CD14-positive monocyte (primary cell): ENCODE data around the gene KDM4C. TPM values are rescaled to one million over a fixed set of nuclear protein-coding genes. Genes with fewer than 3 reads are reported as not detected.

Experiments
- DNase-seq, 3 donors: peaks; one replicate each; pipeline ENCODE4 v3.0.0-alpha.2; 2011 to 2022
- H2AFZ ChIP-seq: 2 replicates; pipeline ENCODE4 v1.6.0; 2012; ENCODE audit warnings: mild to moderate bottlenecking, low read depth, low read length, inconsistent platforms; ENCODE audit not compliant: insufficient read depth, poor library complexity, severe bottlenecking
- H3K27ac ChIP-seq, 2 donors: 1 replicate in 1 of 2; 2 replicates in 1 of 2; pipeline ENCODE4 v1.5.1; 2012 to 2013; ENCODE audit warnings: low read length in 2 of 2, control low read depth in 1 of 2, inconsistent platforms in 1 of 2, low read depth in 1 of 2, mild to moderate bottlenecking in 1 of 2
- H3K27me3 ChIP-seq, 2 donors: one replicate each; pipeline versions ENCODE4 v1.6.0 to v1.6.1; 2011 to 2013; ENCODE audit warnings: low read length in 2 of 2; ENCODE audit not compliant: control insufficient read depth in 2 of 2, insufficient read depth in 2 of 2
- H3K36me3 ChIP-seq, 2 donors: replicated peaks in 1 of 2; 1 replicate in 1 of 2; 2 replicates in 1 of 2; pipeline versions ENCODE4 v1.5.1 to v1.6.1; 2012 to 2013; ENCODE audit warnings: low read length in 2 of 2, control low read depth in 1 of 2, inconsistent platforms in 1 of 2, mild to moderate bottlenecking in 1 of 2; ENCODE audit not compliant: insufficient read depth in 2 of 2, control insufficient read depth in 1 of 2
- H3K4me1 ChIP-seq, 2 donors: 1 replicate in 1 of 2; 2 replicates in 1 of 2; pipeline versions ENCODE4 v1.5.1 to v1.6.1; 2012 to 2013; ENCODE audit warnings: low read length in 2 of 2, control low read depth in 1 of 2, inconsistent platforms in 1 of 2, mild to moderate bottlenecking in 1 of 2, moderate library complexity in 1 of 2; ENCODE audit not compliant: insufficient read depth in 2 of 2, control insufficient read depth in 1 of 2
- H3K4me2 ChIP-seq: replicated peaks from 2 replicates; pipeline ENCODE3; 2012; ENCODE audit warnings: low read length, moderate library complexity, mild to moderate bottlenecking; ENCODE audit not compliant: poor library complexity, severe bottlenecking; ENCODE audit errors: extremely low read depth
- H3K4me3 ChIP-seq, 3 experiments: fragments of 200-600 bp in 1 of 3; sonication (generic) in 1 of 3; replicated peaks in 1 of 3; 1 replicate in 2 of 3; 2 replicates in 1 of 3; pipeline ENCODE4 v1.5.1; 2011 to 2013; ENCODE audit warnings: low read length in 3 of 3, mild to moderate bottlenecking in 3 of 3, control low read depth in 2 of 3, low read depth in 2 of 3, inconsistent platforms in 1 of 3, moderate library complexity in 1 of 3
- H3K79me2 ChIP-seq: 2 replicates; pipeline ENCODE4 v1.6.0; 2012; ENCODE audit warnings: mild to moderate bottlenecking, control low read depth, inconsistent platforms, low read length, moderate library complexity; ENCODE audit not compliant: insufficient read depth
- H3K9ac ChIP-seq: 2 replicates; pipeline ENCODE4 v1.6.0; 2017; ENCODE audit warnings: low read length, mild to moderate bottlenecking; ENCODE audit not compliant: insufficient read depth, poor library complexity, severe bottlenecking
- H3K9me3 ChIP-seq, 2 donors: replicated peaks in 1 of 2; 1 replicate in 1 of 2; 2 replicates in 1 of 2; pipeline versions ENCODE4 v1.5.1 to v1.6.1; 2012 to 2013; ENCODE audit warnings: low read length in 2 of 2, control low read depth in 1 of 2; ENCODE audit not compliant: control insufficient read depth in 1 of 2, insufficient read depth in 1 of 2
- H4K20me1 ChIP-seq: 2 replicates; pipeline ENCODE4 v1.6.0; 2012; ENCODE audit warnings: mild to moderate bottlenecking, low read length, control low read depth, moderate library complexity; ENCODE audit not compliant: insufficient read depth
- H3K27ac Mint-ChIP-seq, 7 donors: one replicate each; pipeline ENCODE4 v1.8.0; 2020; ENCODE audit warnings: mild to moderate bottlenecking in 7 of 7, mixed read lengths in 7 of 7, moderate library complexity in 6 of 7, inconsistent platforms in 2 of 7
- H3K27me3 Mint-ChIP-seq, 3 donors: one replicate each; pipeline ENCODE4 v1.8.0; 2021 to 2022; ENCODE audit warnings: low read depth in 3 of 3, mild to moderate bottlenecking in 3 of 3, mixed read lengths in 3 of 3, moderate library complexity in 3 of 3, inconsistent platforms in 1 of 3
- H3K36me3 Mint-ChIP-seq, 2 donors: one replicate each; pipeline ENCODE4 v1.8.0; 2020; ENCODE audit warnings: mixed read lengths in 2 of 2, inconsistent platforms in 1 of 2, mild to moderate bottlenecking in 1 of 2
- H3K4me1 Mint-ChIP-seq: one replicate; pipeline ENCODE4 v1.8.0; 2020; ENCODE audit warnings: mild to moderate bottlenecking, mixed read lengths
- H3K4me3 Mint-ChIP-seq, 2 donors: one replicate each; pipeline ENCODE4 v1.8.0; 2020; ENCODE audit warnings: mild to moderate bottlenecking in 2 of 2, mixed read lengths in 2 of 2, moderate library complexity in 1 of 2
- H3K9me3 Mint-ChIP-seq, 7 donors: one replicate each; pipeline ENCODE4 v1.8.0; 2020 to 2022; ENCODE audit warnings: mixed read lengths in 7 of 7, mild to moderate bottlenecking in 6 of 7, moderate library complexity in 6 of 7, inconsistent platforms in 2 of 7
- CTCF ChIP-seq: fragments of 200-600 bp; IDR thresholded peaks from one replicate; pipeline ENCODE4 v1.8.0; 2022; ENCODE audit warnings: antibody characterized with exemption, mild to moderate bottlenecking
- WGBS: methylation state at CpG from one replicate; pipeline ENCODE4 v1.1.5; 2013; ENCODE audit warnings: missing lambda C conversion rate; ENCODE audit not compliant: insufficient coverage; 5-methylcytosine and 5-hydroxymethylcytosine counted together
- intact Hi-C, 2 donors: fragments of 100-400 bp; cut with micrococcal nuclease; formaldehyde crosslinking; loops; one replicate each; pipeline versions ENCODE4 v1.15.0 to v1.15.1; 2023
- polyA plus RNA-seq, 3 donors: library from polyadenylated mRNA; depleted of rRNA in 1 of 3; unstranded in 2 of 3; stranded (reverse) in 1 of 3; fragments of 300-500 nt in 2 of 3; fragments of >200 nt in 1 of 3; fragmentation: Illumina TruSeq in 2 of 3; gene quantifications; 1 replicate in 2 of 3; 2 replicates in 1 of 3; pipeline ENCODE4 v1.2.3, GENCODE V29; 2012 to 2021

The KDM4C gene
- polyA plus RNA-seq, 3 donors, result 15.2 to 36.2 (median 17.1) TPM

GRCh38 chr9:7051711-7052110 lies 293.9 kb downstream of the KDM4C start:
- H3K4me3 Mint-ChIP-seq, result no peak overlapping the region
- no peak for DNase-seq
- no peak for TF ChIP-seq CTCF
- Histone ChIP-seq H3K4me1 (no peaks in the 10 kb centered on the region), H3K9me3 (no peaks in the 10 kb centered on the region), H3K4me3 (no peak overlapping the region), H3K27me3 (no peaks in the 10 kb centered on the region), H4K20me1 (no peaks in the 10 kb centered on the region), H3K27ac (no peak overlapping the region), H3K79me2 (no peaks in the 10 kb centered on the region), H3K4me2 (no peak overlapping the region), H3K36me3 (peaks cover 36 to 58% of the 10 kb centered on the region in 2 donors), H3K9ac (no peak overlapping the region), H2AFZ (no peak overlapping the region)
- no peak overlapping the region for H3K27ac Mint-ChIP-seq
- H3K4me1 Mint-ChIP-seq, result no peaks in the 10 kb centered on the region
- intact Hi-C loops, result no loop called here
- peaks cover 61 to 64% of the 10 kb centered on the region in 2 donors for H3K36me3 Mint-ChIP-seq
- H3K27me3 Mint-ChIP-seq, result no peaks in the 10 kb centered on the region
- no CpG with 5 or more reads among the region's 3 CpGs for WGBS
- H3K9me3 Mint-ChIP-seq, result no peaks in the 10 kb centered on the region

- H3K27ac Mint-ChIP-seq, result no peak overlapping the region
- no peak overlapping the region for H2AFZ ChIP-seq
- H4K20me1 ChIP-seq, result no peaks in the 10 kb centered on the region
- H3K36me3 ChIP-seq, result peaks cover 25 to 50% of the 10 kb centered on the region in 2 donors
- H3K9me3 ChIP-seq, result no peaks in the 10 kb centered on the region
- no peaks in the 10 kb centered on the region for H3K79me2 ChIP-seq
- H3K4me1 Mint-ChIP-seq, result no peaks in the 10 kb centered on the region
- H3K36me3 Mint-ChIP-seq, result peaks cover 46 to 57% of the 10 kb centered on the region in 2 donors
- no peak overlapping the region for H3K4me2 ChIP-seq
- DNase-seq, result no peak
- intact Hi-C loops, result no loop called here
- no peak overlapping the region for H3K4me3 ChIP-seq
- H3K4me3 Mint-ChIP-seq, result no peak overlapping the region
- no peaks in the 10 kb centered on the region for H3K9me3 Mint-ChIP-seq
- H3K27ac ChIP-seq, result no peak overlapping the region
- no CpG with 5 or more reads among the region's 2 CpGs for WGBS
- H3K4me1 ChIP-seq, result no peaks in the 10 kb centered on the region
- no peak for TF ChIP-seq CTCF
- H3K27me3 ChIP-seq, result no peaks in the 10 kb centered on the region
- H3K27me3 Mint-ChIP-seq, result no peaks in the 10 kb centered on the region
- H3K9ac ChIP-seq, result no peak overlapping the region
Measured at GRCh38 chr9:7053903-7054302, 296.1 kb downstream of the KDM4C start.
